ENCODE data around the gene HECW1. TPM values are rescaled to one million over a fixed set of nuclear protein-coding genes. Genes with fewer than 3 reads are reported as not detected.

HECW1 gene
- total RNA-seq, 1 donor from 2014 or later = 68.7 TPM

DNA sequence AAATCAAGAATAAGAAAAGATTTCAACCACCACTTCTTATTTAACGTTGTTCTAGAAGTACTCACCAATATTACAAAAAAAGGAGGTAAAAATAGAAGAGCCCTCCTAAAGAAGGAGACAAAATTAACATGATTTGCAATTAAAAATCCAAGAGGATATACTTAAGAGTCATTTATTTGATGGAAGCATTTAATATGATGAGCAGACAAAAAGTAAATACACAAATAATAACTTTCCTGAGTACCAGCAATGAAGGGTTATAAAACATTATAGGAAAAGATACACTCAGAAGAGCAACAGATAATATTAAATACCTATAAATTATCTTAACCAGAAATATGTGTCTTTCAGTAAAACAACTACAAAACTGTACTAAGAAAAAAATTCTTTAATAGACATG is 363.5 kb downstream of the HECW1 start:
- no peak overlapping the region for H3K27ac Mint-ChIP-seq (ENCODE audit: unreplicated experiment)
- peaks cover 2% of the 10 kb centered on the region for H3K27me3 Mint-ChIP-seq (ENCODE audit: unreplicated experiment)
- DNase-seq = no peak
- no peaks in the 10 kb centered on the region for H3K4me1 Mint-ChIP-seq (ENCODE audit: low read depth, unreplicated experiment)
- H3K9me3 Mint-ChIP-seq (ENCODE audit: unreplicated experiment) = no peaks in the 10 kb centered on the region
- TF ChIP-seq, protein P1, sequence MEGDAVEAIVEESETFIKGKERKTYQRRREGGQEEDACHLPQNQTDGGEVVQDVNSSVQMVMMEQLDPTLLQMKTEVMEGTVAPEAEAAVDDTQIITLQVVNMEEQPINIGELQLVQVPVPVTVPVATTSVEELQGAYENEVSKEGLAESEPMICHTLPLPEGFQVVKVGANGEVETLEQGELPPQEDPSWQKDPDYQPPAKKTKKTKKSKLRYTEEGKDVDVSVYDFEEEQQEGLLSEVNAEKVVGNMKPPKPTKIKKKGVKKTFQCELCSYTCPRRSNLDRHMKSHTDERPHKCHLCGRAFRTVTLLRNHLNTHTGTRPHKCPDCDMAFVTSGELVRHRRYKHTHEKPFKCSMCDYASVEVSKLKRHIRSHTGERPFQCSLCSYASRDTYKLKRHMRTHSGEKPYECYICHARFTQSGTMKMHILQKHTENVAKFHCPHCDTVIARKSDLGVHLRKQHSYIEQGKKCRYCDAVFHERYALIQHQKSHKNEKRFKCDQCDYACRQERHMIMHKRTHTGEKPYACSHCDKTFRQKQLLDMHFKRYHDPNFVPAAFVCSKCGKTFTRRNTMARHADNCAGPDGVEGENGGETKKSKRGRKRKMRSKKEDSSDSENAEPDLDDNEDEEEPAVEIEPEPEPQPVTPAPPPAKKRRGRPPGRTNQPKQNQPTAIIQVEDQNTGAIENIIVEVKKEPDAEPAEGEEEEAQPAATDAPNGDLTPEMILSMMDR (IDR thresholded peaks at IDR 0.05; ENCODE audit: partially characterized antibody, unreplicated experiment) = no peak
- peaks cover 18% of the 10 kb centered on the region for H3K36me3 Mint-ChIP-seq (ENCODE audit: unreplicated experiment)
- H3K4me3 Mint-ChIP-seq (ENCODE audit: unreplicated experiment) = no peak overlapping the region

DNA sequence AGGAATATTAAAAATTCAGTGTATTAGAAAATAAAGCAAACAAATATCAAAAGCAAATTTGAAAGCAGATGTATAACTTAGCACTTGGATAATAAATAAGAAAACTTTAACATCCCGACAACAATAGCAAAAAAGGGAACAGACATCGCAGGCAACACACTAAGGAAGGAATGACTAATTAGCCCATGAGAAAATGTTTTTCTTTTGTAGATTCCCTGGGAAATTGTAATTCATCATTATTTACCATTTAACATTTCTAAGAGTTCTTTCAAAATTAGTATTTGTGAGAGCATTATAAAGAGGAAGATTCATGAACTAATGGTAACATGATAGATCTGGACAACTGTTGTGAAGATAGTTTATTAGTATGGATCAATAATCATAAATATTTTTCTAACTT is 364.4 kb downstream of the HECW1 start:
- H3K4me3 Mint-ChIP-seq (ENCODE audit: unreplicated experiment) = no peak overlapping the region
- no peak for DNase-seq
- H3K27me3 Mint-ChIP-seq (ENCODE audit: unreplicated experiment) = peaks cover 2% of the 10 kb centered on the region
- H3K36me3 Mint-ChIP-seq (ENCODE audit: unreplicated experiment) = peaks cover 18% of the 10 kb centered on the region
- H3K9me3 Mint-ChIP-seq (ENCODE audit: unreplicated experiment) = no peaks in the 10 kb centered on the region
- H3K27ac Mint-ChIP-seq (ENCODE audit: unreplicated experiment) = no peak overlapping the region
- peaks cover under 1% of the 10 kb centered on the region for H3K4me1 Mint-ChIP-seq (ENCODE audit: low read depth, unreplicated experiment)
- TF ChIP-seq, protein P1 (IDR thresholded peaks at IDR 0.05; ENCODE audit: partially characterized antibody, unreplicated experiment) = no peak

DNA sequence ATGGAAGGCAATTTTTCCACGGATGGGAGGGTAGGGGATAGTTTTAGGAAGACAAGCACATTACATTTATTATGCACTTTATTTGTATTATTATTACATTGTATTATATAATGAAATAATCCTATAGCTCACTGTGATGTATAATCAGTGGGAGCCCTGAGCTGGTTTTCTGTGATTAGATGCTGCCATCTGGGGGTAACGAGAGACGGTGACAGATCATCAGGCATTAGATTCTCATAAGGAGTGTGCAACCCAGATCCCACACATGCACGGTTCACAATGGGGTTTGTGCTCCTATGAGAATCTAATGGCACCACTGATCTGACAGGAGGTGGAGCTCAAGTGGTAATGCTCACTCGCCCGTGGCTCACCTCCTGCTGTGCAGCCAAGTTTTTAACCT is 366.6 kb downstream of the HECW1 start:
- no peak for DNase-seq
- H3K9me3 Mint-ChIP-seq (ENCODE audit: unreplicated experiment) = peaks cover 1% of the 10 kb centered on the region
- peaks cover 18% of the 10 kb centered on the region for H3K36me3 Mint-ChIP-seq (ENCODE audit: unreplicated experiment)
- H3K4me1 Mint-ChIP-seq (ENCODE audit: low read depth, unreplicated experiment) = peaks cover 4% of the 10 kb centered on the region
- no peak overlapping the region for H3K27ac Mint-ChIP-seq (ENCODE audit: unreplicated experiment)
- TF ChIP-seq, protein P1 (IDR thresholded peaks at IDR 0.05; ENCODE audit: partially characterized antibody, unreplicated experiment) = no peak
- no peak overlapping the region for H3K4me3 Mint-ChIP-seq (ENCODE audit: unreplicated experiment)
- H3K27me3 Mint-ChIP-seq (ENCODE audit: unreplicated experiment) = peaks cover 2% of the 10 kb centered on the region

DNA sequence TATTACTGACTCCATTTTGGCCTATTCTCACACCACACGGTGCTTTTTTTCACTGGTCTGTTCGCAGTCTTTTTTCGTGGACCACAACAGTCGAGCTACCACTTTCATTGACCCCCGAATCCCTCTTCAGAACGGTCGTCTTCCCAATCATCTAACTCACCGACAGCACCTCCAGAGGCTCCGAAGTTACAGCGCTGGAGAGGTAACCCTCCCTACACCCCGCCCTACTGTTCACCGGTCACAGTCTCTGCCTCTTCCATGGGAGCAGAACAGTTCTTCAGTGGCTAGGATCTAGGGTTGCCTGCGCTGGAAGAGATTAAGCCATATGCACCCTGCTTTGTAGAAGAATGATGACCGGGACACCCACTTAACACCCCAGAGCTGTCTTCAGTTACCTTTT is 367.1 kb downstream of the HECW1 start:
- Mint-ChIP-seq H3K9me3 (ENCODE audit: unreplicated experiment) (peaks cover 3% of the 10 kb centered on the region), H3K4me3 (ENCODE audit: unreplicated experiment) (no peak overlapping the region), H3K36me3 (ENCODE audit: unreplicated experiment) (peaks cover 18% of the 10 kb centered on the region), H3K27ac (ENCODE audit: unreplicated experiment) (no peak overlapping the region), H3K27me3 (ENCODE audit: unreplicated experiment) (peaks cover 2% of the 10 kb centered on the region), H3K4me1 (ENCODE audit: low read depth, unreplicated experiment) (peaks cover 4% of the 10 kb centered on the region)
- TF ChIP-seq, protein P1 (IDR thresholded peaks at IDR 0.05; ENCODE audit: partially characterized antibody, unreplicated experiment) = no peak
- no peak for DNase-seq

DNA sequence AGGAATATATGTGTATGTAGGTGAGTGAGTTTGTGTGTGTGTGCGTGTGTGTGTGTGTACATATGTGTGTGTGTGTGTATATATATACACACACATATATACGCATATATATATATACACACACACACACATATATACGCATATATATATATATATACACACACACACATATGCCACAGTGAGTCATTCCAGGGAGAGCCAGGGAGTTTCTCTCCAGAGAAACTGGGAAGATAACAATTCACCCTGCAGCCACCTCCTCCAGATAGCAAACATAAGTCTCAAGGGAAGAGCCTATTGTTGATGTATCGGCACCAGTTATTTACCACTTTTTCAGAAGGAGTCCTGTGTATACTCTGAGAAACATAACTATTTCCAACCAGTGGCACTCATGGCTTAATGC is 368.1 kb downstream of the HECW1 start:
- Mint-ChIP-seq H3K9me3 (ENCODE audit: unreplicated experiment) (peaks cover 3% of the 10 kb centered on the region), H3K27ac (ENCODE audit: unreplicated experiment) (no peak overlapping the region), H3K4me3 (ENCODE audit: unreplicated experiment) (no peak overlapping the region), H3K4me1 (ENCODE audit: low read depth, unreplicated experiment) (peaks cover 4% of the 10 kb centered on the region), H3K36me3 (ENCODE audit: unreplicated experiment) (peaks cover 18% of the 10 kb centered on the region), H3K27me3 (ENCODE audit: unreplicated experiment) (peaks cover 2% of the 10 kb centered on the region)
- DNase-seq = no peak
- TF ChIP-seq, protein P1 (IDR thresholded peaks at IDR 0.05; ENCODE audit: partially characterized antibody, unreplicated experiment) = no peak

Data from glutamatergic neuron (in vitro differentiated cells).